Transverse colon (tissue), 3 donors: Measurements from ENCODE around the gene INO80C.

Source experiments
- POLR2A ChIP-seq: fragments of 450-650 bp; IDR thresholded peaks from one replicate; pipeline ENCODE4 v1.6.1; 2016; ENCODE audit warnings: antibody characterized with exemption, mild to moderate bottlenecking, moderate library complexity
- POLR2AphosphoS5 ChIP-seq, 3 donors: sonication (generic); formaldehyde crosslinking; IDR thresholded peaks; one replicate each; pipeline ENCODE4 v1.6.1; 2016; ENCODE audit warnings: antibody characterized with exemption in 3 of 3

DNA sequence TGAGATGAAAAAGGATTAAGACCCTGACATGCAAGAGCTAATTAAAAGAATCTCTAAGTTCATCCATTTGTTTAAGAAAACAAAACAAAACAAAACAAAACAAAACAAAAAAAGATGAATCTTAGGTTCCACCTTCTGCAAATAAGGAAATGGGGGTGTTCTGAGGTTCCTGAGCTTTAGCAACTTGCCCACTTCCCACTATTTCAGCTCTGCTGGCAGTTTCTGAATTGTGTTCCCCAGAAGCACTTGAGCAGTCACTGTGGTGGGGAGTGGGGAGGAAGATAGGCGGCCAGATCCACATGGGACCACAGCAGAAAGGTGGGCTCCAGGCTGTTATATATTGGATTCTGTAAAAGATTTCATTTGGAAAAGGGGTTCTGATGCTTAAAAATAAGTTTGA is 20.3 kb downstream of the INO80C start:
- no peak for TF ChIP-seq POLR2AphosphoS5 (IDR thresholded peaks at IDR 0.05)
- no peak for TF ChIP-seq POLR2A
